GM21526 (cell line): Measurements from ENCODE around the gene FETUB.

ENCODE experiments used
- ATAC-seq: cut with Tn5 transposase; IDR thresholded peaks from one replicate; pipeline ENCODE4 v1.9.1; 2021; ENCODE audit warnings: moderate library complexity; ENCODE audit not compliant: unreplicated experiment, low FRiP score

The FETUB gene

DNA sequence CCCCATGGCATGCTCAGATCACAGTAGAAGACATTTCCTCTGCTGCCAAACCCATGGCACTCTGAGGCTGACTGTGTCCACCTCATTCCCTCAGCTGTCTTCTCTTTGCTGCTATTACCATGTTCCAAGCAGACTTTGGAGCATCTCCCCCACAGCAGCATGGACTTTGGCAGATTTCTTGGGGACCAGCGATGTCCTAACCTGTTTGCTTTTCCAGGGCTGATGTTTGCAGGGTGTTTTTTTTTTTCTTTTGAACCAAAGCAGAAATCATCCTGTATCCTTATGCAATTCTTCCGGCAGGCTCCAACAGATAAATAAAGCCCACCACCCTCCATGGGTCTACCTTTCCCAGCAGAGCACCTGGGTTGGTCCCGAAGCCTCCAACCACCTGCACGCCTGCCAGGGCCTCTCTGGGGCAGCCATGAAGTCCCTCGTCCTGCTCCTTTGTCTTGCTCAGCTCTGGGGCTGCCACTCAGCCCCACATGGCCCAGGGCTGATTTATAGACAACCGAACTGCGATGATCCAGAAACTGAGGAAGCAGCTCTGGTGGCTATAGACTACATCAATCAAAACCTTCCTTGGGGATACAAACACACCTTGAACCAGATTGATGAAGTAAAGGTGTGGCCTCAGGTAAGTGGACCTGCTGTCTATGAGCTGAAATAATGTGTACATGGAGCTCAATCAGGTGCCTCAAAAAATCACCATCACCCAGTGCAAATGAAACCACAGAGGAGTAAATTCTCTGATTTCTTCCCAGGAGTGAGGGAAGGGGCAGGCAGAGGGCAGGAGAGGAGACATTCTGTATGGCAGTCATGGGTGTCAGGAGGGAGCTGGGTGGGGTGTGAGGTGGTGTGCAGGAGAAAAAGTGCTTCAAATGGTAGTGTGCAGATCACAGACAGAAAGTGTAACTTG is 27.2 kb upstream of the FETUB start, which contains the start of gene AHSG:
Gene AHSG, plus strand, starts transcription at position 340 of the 916 bp plus-strand sequence. Its CDS starts 82 bp downstream, at position 422.
- ATAC-seq = no peak

- ATAC-seq = no peak
Measured at GRCh38 chr3:186613637-186614265, 26.4 kb upstream of the FETUB start.

GRCh38 chr3:186614266-186614596 is 26.0 kb upstream of the FETUB start:
- no peak for ATAC-seq

DNA sequence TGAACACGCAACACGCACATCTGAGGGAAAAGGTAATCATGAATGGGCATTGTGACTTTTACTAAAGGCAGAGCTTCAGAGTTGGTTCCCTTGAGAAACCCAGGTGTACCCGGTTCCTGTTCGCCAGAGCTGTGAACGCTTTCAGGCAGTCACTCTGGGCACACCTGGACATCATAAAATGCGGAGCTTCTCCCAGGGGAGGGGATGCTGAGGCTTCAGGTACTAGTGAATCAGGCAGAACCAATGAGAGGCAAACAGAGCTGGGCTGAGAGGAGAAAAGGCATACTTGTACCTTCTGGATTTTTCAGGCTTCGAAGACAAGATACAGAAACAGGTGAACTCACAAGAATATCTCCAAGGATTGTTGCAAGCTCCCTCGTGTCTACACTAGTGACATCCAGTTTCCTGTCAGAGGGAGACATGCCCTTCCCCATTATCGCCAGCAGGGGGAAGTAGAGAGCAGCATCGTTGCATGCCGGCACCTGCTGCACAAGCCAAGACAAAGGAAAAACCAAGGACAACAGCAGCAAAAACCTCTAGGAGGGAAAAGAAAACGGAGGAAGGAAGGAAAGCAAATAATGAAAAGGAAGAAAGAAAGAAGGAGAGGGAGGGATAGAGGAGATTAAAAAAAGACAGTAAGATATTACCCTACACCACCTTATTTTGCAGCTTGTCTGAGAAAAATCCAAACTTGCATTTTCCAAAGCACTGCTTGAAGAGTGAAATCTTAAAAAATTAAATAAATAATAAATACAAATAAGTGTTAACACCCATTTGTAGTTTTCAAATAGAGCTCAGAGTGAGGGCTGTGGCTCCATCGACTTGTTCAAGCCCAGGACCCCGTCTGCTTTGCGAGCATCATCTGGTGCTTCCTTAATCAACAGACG is 25.4 kb upstream of the FETUB start:
- ATAC-seq = peak; percentile 65

DNA sequence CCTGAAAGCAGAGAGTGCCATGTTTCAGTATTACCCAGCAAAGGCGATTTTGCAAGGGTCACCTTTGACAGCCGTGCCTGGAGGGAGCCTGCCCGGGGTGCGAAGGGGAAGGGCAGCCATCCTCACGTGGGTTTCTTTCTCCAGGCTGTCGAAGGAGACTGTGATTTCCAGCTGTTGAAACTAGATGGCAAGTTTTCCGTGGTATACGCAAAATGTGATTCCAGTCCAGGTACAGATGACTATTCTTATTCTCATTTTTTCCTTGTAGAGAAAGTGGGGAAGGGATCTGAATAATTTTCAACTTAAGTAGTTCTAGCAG is 23.9 kb upstream of the FETUB start:
- ATAC-seq = no peak

DNA sequence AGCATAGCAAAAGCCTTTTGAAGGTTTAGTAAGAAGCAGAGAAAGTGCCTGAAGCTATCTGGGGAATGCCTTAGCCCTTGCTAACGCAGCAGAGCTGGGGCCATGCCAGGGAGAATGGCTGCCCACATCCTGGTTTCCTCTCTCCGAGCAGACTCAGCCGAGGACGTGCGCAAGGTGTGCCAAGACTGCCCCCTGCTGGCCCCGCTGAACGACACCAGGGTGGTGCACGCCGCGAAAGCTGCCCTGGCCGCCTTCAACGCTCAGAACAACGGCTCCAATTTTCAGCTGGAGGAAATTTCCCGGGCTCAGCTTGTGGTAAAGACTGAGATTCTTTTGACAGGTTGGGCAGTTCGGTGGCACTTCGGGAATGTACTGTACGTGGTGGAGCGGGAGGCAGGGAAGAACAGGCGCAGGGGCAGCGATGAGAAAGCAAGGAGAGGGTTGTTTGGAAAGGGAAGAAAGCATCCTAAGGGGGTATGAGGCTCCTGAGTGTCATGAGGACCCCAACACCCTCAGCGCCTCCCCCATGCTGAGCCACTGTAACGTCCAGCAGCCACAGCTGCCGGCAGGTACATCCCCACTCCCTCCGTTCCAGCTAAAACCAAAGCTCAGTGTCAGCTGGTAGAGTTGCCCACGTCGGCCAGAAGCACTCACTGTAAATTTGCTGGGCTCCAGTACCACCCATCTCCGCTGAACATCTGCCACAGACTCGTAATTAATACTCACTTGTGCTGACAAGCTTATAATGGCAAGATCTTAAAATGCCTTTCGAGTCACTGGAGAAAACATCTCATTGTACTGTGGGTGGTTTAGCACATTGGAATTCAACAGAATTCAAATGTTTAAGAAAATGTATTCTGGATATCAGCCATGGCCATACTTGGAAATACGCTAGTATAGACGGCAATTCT is 22.9 kb upstream of the FETUB start:
- peak; percentile 80 for ATAC-seq

DNA sequence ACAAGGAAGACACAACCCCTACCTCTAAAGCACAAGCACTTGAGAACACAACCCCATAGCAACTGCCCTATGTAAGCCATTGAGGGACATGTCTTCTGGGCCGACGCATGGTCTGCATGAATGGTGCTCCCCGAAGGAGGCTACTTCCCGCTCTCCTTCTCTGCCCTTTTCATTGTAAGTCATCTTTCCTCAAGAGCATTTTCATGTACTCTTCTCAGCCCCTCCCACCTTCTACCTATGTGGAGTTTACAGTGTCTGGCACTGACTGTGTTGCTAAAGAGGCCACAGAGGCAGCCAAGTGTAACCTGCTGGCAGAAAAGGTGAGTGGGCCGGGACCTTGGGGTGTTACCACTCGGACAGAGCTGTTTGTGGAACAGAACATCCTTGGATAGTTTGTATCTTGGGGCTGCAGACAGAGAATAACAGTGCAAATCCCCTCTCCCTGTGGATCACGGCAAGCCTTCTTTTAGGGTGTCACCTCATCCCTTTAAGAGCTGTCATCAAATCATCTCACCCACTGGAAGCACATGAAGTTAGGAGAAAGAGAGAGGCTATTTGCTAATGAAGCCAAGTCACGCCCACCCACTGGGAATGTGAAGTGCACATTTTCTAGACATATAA is 21.8 kb upstream of the FETUB start:
- no peak for ATAC-seq

DNA sequence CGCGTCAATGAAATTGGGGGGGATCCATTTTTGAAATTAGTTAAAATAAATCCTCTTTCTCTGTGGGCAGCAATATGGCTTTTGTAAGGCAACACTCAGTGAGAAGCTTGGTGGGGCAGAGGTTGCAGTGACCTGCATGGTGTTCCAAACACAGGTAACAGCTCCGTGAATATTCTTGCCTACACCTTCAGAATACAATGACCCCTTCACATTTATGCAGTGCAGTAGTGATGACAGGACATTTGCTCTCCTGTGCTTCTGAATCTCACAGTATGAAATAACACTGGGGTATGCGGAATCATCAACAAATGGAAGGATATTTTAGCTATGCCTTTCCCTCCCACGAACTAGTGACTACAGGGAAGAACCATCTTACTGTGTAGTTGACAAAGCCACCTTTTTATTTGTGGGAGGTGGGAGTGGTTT is 20.4 kb upstream of the FETUB start:
- ATAC-seq = no peak

DNA sequence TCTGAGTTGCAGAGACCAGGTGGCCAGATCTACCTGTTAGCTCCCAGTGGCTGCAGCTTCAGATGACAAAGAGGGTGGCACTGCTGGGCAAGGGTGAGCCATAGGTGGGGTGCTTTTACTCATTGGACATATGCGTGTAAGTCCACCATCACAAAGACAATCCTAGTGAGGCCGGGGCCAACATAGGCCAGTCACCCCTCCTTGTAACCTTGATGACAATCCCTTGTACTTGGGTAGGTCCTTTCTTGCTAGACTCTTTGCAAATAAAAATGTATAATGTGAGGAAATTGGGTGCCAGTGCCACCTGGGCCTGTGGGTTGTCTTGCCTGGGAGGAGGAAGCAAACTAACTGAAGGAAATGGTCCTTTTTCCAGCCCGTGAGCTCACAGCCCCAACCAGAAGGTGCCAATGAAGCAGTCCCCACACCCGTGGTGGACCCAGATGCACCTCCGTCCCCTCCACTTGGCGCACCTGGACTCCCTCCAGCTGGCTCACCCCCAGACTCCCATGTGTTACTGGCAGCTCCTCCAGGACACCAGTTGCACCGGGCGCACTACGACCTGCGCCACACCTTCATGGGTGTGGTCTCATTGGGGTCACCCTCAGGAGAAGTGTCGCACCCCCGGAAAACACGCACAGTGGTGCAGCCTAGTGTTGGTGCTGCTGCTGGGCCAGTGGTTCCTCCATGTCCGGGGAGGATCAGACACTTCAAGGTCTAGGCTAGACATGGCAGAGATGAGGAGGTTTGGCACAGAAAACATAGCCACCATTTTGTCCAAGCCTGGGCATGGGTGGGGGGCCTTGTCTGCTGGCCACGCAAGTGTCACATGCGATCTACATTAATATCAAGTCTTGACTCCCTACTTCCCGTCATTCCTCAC is 19.7 kb upstream of the FETUB start:
- no peak for ATAC-seq

DNA sequence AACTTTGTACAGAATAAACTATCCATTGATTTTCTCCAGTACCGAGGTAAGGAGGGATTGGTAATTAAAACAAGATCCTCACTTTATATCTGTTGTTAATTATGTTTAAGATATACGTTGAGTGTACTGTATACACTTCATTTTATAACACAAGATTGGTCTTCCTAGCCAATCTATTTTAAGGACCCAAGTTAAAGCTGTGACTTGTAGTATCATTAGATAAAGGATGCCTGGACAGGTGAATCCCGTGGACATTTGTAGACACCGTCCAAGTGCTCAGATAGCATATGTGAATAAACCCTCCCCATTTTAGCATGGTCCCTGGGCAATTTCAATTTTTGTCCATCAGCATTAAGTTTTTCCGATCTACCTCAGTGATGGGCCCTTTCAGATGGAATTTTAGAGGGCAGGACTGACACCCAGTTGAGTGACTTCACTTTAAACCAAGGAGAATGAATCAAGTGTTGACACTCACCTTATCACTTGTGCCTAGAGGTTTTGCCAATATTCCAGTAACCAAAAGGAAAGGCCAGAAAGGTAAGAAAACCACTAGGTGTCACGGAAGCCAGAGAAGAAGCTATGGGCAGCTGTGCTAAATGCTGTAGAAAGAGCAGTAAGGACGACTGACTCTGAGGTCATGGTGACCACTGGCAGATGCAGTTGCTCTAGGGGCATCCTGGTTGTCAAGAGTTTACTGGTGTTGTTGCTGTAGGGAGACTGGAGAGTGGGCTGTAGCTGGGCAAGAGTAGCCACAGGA is 18.1 kb upstream of the FETUB start:
- no peak for ATAC-seq

- no peak for ATAC-seq
Measured at GRCh38 chr3:186622651-186623310, 17.4 kb upstream of the FETUB start.

GRCh38 chr3:186624598-186624997 is 15.6 kb upstream of the FETUB start:
- ATAC-seq = no peak

DNA sequence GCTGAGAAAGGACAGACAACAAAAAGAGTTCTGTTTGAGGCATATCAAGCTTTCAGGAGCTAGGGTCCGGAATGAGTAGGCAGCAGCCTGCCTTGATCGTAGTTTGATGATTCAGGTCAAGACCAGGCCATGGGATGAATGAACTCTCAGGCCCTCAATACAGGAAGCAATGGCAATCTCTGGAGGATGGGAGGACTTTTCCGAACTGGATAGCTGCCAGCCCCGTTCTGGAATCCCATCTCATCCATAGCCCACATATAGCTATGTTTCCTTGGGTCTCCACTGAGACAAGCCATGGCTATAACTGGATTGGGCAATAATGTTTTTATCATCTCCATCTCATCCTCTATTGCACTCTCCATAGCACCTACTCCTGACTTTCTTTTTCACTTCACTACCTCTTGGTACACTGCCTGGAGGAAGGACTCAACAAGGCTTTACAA is 14.6 kb upstream of the FETUB start:
- ATAC-seq = no peak

- ATAC-seq = no peak
Measured at GRCh38 chr3:186626254-186626847, 13.8 kb upstream of the FETUB start.

DNA sequence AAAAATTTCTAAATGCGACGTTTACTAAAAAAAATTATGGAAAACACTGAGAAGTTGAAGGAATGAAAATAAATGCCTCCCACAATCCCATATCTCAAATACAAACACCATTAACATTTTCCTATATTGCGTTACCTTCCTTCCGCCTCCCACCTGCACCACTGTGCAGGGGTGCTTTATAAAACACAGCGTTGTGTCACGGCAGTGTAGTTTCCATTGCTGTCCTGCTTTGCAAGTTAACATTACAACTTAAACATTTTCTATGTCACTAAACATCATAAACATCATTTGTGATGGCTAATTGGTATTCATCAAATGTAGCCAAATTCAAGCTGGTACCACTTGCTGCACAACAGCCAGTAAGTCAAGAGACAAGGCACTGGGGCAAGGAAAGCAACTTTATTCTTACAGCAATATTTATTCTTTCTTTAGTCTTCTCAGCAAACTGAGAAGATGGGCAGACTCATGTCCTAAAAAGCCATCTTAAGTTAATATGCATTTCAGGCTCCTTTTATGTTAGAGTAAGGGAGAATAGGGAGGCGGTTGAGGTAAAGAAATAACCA is 12.3 kb upstream of the FETUB start:
- no peak for ATAC-seq

GRCh38 chr3:186628756-186629155 is 11.4 kb upstream of the FETUB start:
- no peak for ATAC-seq
